Suppressor macrophage (primary cell): ENCODE data around the gene IGSF1.

Experiments used
- DNase-seq, 4 experiments: peaks; one replicate each; pipeline ENCODE4 v3.0.0-alpha.2; 2020 to 2022
- total RNA-seq, 17 experiments: gene quantifications; one replicate each; lab custom pipeline; 2026; ENCODE audit warnings: mixed read lengths in 6 of 17, inconsistent platforms in 3 of 17; lab: John Stamatoyannopoulos, UW

IGSF1 gene
- total RNA-seq = 0 to 2.1 (median 0) reads per million in 17 experiments

- no peak for DNase-seq
Measured at GRCh38 chrX:131288738-131289511, at the start of gene IGSF1. IGSF1 (minus strand) TSS chrX:131289306; CDS start chrX:131286674, 2,632 bp downstream.

- DNase-seq = no peak
Measured at GRCh38 chrX:131332331-131332730, 43.2 kb upstream of the IGSF1 start.

GRCh38 chrX:131331152-131331551 is 42.0 kb upstream of the IGSF1 start:
- no peak for DNase-seq

GRCh38 chrX:131330735-131331134 is 41.6 kb upstream of the IGSF1 start:
- no peak for DNase-seq

GRCh38 chrX:131322651-131323050 is 33.5 kb upstream of the IGSF1 start:
- DNase-seq = no peak

GRCh38 chrX:131317326-131317725 is 28.2 kb upstream of the IGSF1 start:
- no peak for DNase-seq

- DNase-seq = no peak
Measured at GRCh38 chrX:131316260-131316659, 27.2 kb upstream of the IGSF1 start.

GRCh38 chrX:131308980-131309379 is 19.9 kb upstream of the IGSF1 start:
- no peak for DNase-seq

- no peak for DNase-seq
Measured at GRCh38 chrX:131306601-131307000, 17.5 kb upstream of the IGSF1 start.

GRCh38 chrX:131305926-131306325 is 16.8 kb upstream of the IGSF1 start:
- no peak for DNase-seq

- no peak for DNase-seq
Measured at GRCh38 chrX:131302701-131303100, 13.6 kb upstream of the IGSF1 start.

- DNase-seq = no peak
Measured at GRCh38 chrX:131301155-131301554, 12.0 kb upstream of the IGSF1 start.

- no peak for DNase-seq
Measured at GRCh38 chrX:131298846-131299245, 9.7 kb upstream of the IGSF1 start.

GRCh38 chrX:131298036-131298435 is 8.9 kb upstream of the IGSF1 start:
- no peak for DNase-seq

- no peak for DNase-seq
Measured at GRCh38 chrX:131289527-131289926, 421 bp upstream of the IGSF1 start.

- no peak for DNase-seq
Measured at GRCh38 chrX:131288188-131288587, 918 bp downstream of the IGSF1 start.

GRCh38 chrX:131287560-131288179 is 1.4 kb downstream of the IGSF1 start:
- DNase-seq = no peak

GRCh38 chrX:131279617-131280016 is 9.5 kb downstream of the IGSF1 start:
- no peak for DNase-seq

GRCh38 chrX:131279197-131279596 is 9.9 kb downstream of the IGSF1 start:
- DNase-seq = no peak

GRCh38 chrX:131277543-131278136 is 11.5 kb downstream of the IGSF1 start:
- DNase-seq = no peak

- DNase-seq = no peak
Measured at GRCh38 chrX:131273011-131273410, 16.1 kb downstream of the IGSF1 start.

- DNase-seq = no peak
Measured at GRCh38 chrX:131271826-131272225, 17.3 kb downstream of the IGSF1 start.

GRCh38 chrX:131271274-131271673 is 17.8 kb downstream of the IGSF1 start:
- DNase-seq = no peak

- DNase-seq = no peak
Measured at GRCh38 chrX:131270080-131270479, 19.0 kb downstream of the IGSF1 start.
